Astrocyte (in vitro differentiated cells and primary cell): Measurements from ENCODE around the gene GUK1.

Experiments
- CTCF ChIP-seq: IDR thresholded peaks from 2 replicates; pipeline ENCODE4 v1.5.1; 2011; ENCODE audit warnings: low read depth, mild to moderate bottlenecking, inconsistent platforms, low read length, moderate library complexity; ENCODE audit not compliant: insufficient read depth
- EZH2 ChIP-seq: IDR thresholded peaks from 2 replicates; pipeline ENCODE4 v1.6.1; 2012; ENCODE audit warnings: mild to moderate bottlenecking, low read length, inconsistent platforms; ENCODE audit not compliant: insufficient read depth

- TF ChIP-seq CTCF (no peak), EZH2 (no peak)
Measured at GRCh38 chr1:228160201-228160761, 20.2 kb downstream of the GUK1 start.
